GM12891 (cell line): ENCODE results near the gene UPF2.

ENCODE experiments used
- DNase-seq: peaks from one replicate; pipeline ENCODE4 v3.0.0; 2011; ENCODE audit warnings: low spot score; ENCODE audit not compliant: insufficient read length
- FAIRE-seq: peaks from 2 replicates; lab custom pipeline; 2011; peaks lifted over from hg19 to GRCh38; lab: Jason Lieb, UNC
- PAX5 ChIP-seq: IDR thresholded peaks from 2 replicates; pipeline ENCODE4 v1.6.1; 2011; ENCODE audit warnings: low read length, moderate library complexity, mild to moderate bottlenecking; ENCODE audit not compliant: insufficient read depth, severe bottlenecking
- POLR2A ChIP-seq: IDR thresholded peaks from 2 replicates; pipeline ENCODE4 v1.6.1; 2011; ENCODE audit warnings: low read depth, low read length, control low read depth
- POLR2AphosphoS5 ChIP-seq: IDR thresholded peaks from 2 replicates; pipeline ENCODE4 v1.6.1; 2011; ENCODE audit warnings: low read depth, low read length, control low read depth
- POU2F2 ChIP-seq: IDR thresholded peaks from 2 replicates; pipeline ENCODE4 v1.6.1; 2011; ENCODE audit warnings: low read depth, mild to moderate bottlenecking, control low read depth, low read length, moderate library complexity
- SPI1 ChIP-seq: IDR thresholded peaks from 2 replicates; pipeline ENCODE4 v1.6.1; 2011; ENCODE audit warnings: low read depth, low read length, control low read depth
- TAF1 ChIP-seq: IDR thresholded peaks from 2 replicates; pipeline ENCODE4 v1.6.1; 2011; ENCODE audit warnings: low read depth, low read length, control low read depth

The UPF2 gene

GRCh38 chr10:11899067-11899876 lies 143.3 kb downstream of the UPF2 start:
- no peak for TF ChIP-seq PAX5
- TF ChIP-seq SPI1: no peak
- no peak for TF ChIP-seq TAF1
- no peak for TF ChIP-seq POU2F2
- no peak for TF ChIP-seq POLR2A
- no peak for TF ChIP-seq POLR2AphosphoS5
- no peak for DNase-seq
- FAIRE-seq: no peak

DNA sequence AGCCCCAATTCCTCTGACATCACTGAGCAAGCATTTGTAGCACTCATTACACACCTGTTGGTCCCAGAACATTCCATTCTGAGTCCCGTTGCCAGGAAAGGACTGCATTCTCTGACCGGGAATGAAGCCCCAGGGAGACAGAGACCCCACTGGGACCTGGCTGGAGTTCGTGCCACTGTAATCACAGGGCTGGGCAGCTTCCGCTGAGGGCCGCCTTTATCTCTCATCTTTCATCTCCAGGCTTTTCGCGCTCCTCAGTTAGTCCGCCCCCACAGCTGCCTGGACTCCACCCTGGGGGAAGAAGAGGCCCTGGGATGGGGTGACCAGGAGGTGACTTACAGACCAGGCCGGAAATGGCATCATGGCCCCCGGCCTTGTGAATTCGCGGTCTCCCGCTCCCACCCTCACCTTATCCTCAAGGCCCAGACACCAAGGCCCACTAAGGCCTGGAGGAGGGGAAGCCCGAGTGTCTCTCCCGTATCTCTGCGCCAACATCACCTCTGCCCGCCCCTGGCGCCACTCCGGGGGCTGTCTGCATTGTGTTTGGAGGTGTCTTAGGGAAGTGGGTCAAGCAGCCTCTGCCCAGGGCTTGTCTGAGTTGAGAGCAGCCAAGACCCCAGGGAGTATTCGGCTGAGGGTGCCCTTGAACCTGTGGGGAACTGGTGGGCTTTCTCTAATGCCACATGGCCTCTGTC lies 144.1 kb downstream of the UPF2 start:
- FAIRE-seq: no peak

DNA sequence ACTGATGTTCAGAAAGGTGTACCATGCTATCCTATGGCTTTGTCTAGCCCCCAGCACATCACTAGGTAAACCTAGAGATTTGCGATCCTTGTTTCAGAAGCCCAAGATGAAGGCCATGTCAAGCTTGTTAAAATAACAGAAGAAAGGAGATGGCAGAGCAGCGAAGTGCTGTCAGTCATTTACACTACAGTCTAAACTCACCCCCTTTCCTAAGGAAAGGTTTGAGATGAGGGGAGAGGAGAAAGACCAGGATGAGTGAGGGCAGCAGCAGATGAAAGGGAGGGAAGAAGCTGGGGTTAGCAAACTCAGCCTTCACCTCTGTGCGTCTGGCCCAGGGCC lies 144.6 kb downstream of the UPF2 start:
- no peak for TF ChIP-seq PAX5
- TF ChIP-seq POLR2AphosphoS5: no peak
- no peak for TF ChIP-seq POU2F2
- no peak for TF ChIP-seq POLR2A
- no peak for FAIRE-seq
- no peak for DNase-seq

More for the DNA sequence above, 144.1 kb downstream of the UPF2 start:
- DNase-seq: no peak
- TF ChIP-seq POU2F2 (no peak), POLR2AphosphoS5 (no peak), PAX5 (no peak), TAF1 (no peak)

GRCh38 chr10:11896549-11897200 lies 145.9 kb downstream of the UPF2 start:
- DNase-seq (no peak), FAIRE-seq (no peak)
- TF ChIP-seq POLR2A (no peak), PAX5 (no peak), SPI1 (no peak), POU2F2 (no peak), TAF1 (no peak), POLR2AphosphoS5 (no peak)

DNA sequence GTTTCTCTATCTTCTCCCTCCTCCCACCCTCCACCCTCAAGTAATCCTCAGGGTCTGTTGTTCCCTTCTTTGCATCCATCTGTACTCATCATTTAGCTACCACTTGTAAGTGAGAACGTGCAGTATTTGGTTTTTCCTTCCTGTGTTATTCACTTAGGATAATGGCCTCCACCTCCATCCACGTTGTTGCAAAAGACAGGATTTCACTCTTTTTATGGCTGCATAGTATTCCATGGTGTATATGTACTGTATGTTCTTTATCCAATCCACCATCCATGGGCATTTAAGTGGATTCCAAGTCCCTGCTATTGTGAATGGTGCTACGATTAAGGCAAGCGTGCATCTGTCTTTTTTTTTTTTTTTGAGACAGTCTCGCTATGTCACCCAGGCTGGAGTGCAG lies 147.0 kb downstream of the UPF2 start:
- FAIRE-seq (no peak), DNase-seq (no peak)
- no peak for TF ChIP-seq POLR2AphosphoS5
- TF ChIP-seq SPI1: no peak
- no peak for TF ChIP-seq POLR2A
- no peak for TF ChIP-seq TAF1
- no peak for TF ChIP-seq PAX5
- TF ChIP-seq POU2F2: no peak

DNA sequence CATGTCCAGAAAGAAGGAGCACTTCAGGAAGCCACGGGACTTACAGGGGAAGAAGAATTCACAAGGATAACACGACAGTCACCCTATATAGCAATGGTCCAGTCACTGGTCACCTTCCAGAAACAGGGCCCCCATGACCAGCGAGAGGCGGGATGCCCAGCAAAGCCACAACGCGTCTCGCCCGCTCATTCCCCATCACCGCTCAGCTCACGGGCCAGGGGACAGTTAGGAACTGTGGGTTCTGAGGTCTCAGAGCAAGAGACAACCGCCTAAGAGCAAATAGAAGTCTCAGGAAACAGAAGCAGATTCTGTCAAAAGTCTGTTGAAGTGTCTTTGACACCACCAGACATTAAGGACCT lies 147.5 kb downstream of the UPF2 start:
- DNase-seq: no peak
- FAIRE-seq: no peak
- TF ChIP-seq POU2F2: no peak
- TF ChIP-seq TAF1: no peak
- no peak for TF ChIP-seq POLR2AphosphoS5
- no peak for TF ChIP-seq SPI1
- no peak for TF ChIP-seq PAX5
- TF ChIP-seq POLR2A: no peak

DNA sequence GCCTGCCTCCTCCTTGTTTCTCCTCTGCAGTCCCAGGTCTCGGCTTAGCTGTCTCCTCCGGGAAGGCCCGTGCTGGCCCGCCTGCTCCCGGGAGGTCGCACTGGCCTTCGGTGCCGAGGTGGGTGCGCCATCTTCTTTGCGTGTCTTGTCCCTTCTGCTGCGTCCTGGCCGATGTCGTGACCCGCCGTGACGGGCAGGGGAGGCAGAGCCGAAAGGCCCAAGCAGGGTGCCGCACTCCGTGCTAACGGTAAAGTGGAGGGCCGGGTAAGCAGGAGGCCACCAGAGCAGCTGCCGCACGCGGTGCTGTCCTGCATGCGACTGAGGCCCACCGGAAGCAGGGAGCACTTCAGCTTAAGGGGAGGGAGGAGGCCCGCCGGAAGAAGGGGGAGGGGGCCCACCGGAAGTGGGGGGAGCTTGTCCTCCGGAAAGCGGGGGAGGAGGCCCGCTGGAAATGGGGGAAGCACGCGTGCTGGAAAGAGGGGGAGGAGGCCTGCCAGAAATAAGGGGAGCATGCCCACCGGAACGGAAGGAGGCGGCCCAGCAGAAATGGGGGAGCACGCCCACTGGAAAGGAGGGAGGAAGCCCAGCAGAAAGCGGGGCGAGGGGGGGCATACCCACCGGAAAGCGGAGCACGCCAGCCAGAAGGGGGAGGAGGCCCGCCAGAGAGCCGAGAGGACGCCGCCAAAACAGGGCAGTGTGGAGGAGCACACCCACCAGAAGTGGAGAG lies 148.1 kb downstream of the UPF2 start:
- DNase-seq: no peak
- no peak for FAIRE-seq
- TF ChIP-seq SPI1 (no peak), TAF1 (no peak), POLR2AphosphoS5 (no peak), POU2F2 (no peak), PAX5 (no peak), POLR2A (no peak)

DNA sequence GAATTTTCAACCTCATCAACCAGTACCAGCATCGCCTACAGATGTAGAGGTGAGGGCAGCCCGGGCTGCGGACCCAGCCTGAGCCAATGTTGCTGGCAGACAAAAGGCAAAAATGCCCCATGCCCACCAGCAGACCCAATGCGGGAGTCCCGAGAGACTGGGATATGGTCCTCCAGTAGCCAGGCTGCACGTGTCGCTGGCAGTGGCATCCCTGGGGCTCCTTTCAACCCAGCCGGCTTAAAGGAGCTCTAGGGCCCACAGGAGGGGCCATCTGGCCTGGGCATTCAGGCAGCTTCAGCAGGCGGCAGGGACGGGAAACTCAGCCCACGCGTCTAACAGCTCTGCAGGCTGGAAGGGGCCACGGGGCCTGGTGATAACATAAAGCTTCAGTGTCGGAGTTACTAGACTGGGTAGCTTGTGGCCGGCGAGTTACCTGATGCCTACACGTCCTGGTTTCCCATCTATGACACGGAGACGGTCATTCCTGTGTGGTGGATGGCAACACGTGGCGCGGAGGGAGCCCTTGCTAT lies 148.8 kb downstream of the UPF2 start:
- TF ChIP-seq POLR2A (no peak), POLR2AphosphoS5 (no peak), PAX5 (no peak), POU2F2 (no peak), TAF1 (no peak), SPI1 (no peak)
- no peak for FAIRE-seq
- DNase-seq: no peak
